ENCODE measurements around the gene RNF217.

The RNF217 gene

DNA sequence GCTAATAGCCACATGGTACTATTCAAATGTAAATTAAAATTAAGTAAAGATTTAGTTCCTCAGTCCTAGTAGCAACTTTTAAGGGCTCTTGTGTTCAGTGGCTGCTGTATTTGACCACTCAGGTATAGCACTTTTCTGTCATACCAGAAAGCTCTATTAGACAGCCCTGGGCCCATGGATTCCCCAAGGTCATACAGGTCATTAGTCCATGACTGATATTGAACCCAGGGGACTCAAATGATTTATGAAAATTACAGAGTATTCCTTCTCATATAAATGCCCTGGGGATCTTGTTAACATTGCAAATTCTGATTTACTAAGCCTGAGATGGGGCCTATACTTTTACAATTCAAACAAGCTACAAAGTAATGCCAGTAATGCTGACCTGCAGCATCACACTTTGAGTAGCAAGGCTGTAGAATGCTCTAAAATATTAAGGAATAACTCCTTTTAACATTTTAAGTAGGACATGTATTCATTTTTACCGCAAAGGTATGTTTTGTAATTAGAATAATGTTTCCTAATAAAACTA is 29.6 kb downstream of the RNF217 start:
- no peak for DNase-seq

DNA sequence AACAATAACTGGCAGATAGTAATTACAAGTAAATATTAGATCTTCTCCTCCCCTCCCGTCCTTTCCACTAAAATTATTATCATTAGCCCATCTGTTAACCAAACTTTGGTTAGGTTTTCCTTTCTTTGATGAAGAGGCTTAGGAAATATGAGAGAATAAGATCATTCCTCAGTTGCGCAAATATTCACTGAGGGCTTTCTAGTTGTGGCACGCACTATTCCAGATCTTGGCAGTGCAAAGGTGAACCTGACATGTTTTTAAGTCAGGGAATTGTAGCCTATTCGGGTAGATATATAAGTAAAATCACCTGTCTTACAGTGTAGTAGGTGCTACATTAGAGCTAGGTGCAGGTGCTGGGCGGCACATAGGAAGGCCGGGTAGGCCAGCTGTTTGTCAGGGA is 31.1 kb downstream of the RNF217 start:
- DNase-seq = no peak

DNA sequence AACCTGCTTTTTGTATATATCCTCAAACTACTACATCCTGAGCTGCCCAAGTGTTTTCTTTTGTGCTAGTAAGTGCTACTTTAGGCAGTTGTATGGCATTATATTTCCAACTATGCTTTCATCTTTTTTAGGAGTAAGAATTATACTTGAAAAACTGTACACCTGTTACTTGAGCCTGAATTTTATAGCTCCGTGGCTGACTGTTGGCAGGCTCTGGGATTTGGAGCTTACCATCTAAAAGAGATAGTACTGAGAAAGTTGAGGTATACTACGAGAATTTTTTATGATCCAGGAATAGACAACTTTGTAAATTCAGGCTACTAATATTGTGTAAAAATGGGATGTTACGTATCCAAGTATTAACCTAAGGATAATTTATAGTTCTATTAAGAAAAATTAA is 32.4 kb downstream of the RNF217 start:
- DNase-seq = no peak

DNA sequence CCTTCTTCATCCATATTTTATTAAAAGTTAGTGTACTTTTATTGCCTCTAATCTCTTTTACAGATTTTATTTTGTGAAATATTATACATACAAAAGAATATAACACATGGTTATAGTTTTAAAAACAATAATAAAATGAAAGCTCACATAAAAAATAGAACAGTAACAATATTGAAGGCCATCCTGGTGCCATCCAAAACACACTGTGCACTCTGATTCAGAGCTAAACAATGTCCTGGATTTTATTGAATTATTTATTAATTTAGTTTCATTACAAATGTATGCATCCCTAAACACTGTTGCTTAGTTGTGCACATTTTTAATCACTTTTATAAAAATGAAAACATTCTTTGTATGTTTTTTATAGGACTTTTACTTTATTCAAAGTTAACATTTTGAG is 32.9 kb downstream of the RNF217 start:
- no peak for DNase-seq

DNA sequence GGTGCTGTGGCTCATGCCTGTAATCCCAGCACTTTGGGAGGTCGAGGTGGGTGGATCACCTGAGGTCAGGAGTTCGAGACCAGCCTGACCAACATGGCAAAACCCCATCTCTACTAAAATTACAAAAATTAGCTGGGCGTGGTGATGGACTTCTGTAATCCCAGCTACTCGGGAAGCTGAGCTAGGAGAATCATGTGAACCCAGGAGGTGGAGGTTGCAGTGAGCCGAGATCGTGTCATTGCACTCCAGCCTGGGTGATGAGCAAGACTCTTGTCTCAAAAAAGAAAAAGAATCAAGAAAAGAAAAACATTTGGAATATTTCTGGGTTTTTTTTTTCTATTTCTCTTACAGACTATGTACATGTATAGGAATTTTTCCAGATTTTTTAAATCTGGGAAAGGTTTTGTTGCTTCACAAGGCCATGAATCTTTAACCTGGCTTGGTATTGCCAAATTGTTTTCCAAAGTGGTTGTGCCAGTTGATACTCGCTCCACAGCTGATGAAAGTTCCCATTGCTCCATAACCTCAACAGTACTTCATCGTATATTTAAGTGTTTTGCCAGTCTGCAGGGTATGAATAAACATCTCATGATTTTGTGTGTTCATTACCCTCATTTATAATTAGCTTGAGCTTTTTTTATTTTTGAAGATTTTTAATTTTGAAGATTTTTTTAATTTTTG is 33.5 kb downstream of the RNF217 start:
- DNase-seq = no peak

DNA sequence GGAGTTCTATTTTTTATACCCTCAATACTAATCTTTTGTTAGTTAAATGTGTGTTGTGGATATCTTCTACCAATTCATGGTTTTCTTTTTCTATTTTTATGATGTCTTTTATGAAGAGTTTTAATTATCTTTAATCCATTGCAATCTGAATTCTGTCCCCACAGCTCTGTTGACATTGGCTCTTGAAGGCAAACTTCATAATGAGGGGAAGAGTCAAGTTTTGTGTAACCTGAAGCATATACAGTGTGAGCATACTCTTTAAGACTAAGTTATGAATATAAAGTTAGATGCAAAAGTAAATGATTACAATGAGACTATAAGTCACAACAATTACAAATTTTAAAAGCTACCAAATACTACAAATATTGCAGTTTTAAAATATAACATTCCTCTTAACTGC is 34.2 kb downstream of the RNF217 start:
- DNase-seq = no peak

DNA sequence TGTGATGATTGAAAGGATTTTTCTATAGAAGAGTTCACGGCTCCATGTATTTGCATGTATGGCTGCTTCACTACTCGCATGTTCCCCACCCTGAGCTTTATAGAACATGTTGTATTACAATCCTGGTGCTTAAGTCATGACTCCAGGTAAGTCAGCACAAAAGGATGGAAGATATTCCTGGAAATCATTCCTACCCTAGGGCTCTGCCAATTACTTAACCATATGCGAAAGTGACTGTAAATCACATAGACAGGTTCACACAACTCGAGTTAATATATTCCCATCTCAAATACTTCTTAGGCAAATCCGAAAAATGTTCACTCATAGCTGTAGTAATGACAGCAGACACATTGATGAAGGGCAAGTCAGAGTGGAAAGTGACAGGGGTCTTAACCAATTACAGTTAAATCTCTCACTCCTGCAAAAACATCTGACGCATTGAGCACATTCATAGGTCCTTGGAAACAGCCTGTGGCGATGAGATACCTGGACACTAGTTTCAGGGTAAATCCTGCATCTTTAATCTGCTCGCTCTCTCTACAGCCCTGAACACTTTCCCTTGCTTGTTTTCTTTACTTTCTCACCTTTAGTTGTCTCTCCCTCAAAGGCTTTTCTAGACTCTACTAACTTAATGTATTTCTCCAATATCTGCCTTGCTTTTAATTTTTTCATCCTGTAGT is 35.1 kb downstream of the RNF217 start:
- DNase-seq = no peak

DNA sequence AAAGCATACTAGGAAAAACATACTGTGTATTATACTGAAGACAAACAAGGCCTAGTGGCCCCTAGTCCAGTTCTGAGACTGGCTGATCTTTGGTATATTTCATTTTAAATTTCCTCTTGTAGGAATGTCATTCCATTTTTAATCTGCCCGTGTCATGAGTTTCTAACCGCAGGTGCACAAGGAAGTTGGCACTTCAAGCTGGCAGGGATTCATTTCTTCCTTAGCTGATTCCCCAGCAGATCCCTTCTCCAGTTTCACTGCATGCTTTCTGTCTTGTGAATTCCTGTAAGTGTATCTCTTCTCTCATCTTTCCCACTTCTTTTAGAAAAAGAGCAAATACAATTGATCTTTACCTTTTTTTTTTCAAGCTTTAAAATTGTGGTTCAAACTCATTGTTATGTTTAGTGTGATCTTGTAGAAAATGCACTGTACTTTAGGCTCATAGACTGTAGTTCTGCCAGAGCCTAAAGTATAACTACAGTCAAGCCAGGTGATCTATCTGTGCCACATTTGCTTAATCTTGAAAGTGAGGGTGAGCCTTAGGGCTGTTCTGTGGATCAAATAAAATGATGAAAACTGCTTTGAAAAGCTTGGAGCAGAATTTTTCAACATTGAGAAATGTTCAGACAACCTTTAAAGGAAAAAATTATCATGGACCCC is 37.0 kb downstream of the RNF217 start:
- DNase-seq = no peak

DNA sequence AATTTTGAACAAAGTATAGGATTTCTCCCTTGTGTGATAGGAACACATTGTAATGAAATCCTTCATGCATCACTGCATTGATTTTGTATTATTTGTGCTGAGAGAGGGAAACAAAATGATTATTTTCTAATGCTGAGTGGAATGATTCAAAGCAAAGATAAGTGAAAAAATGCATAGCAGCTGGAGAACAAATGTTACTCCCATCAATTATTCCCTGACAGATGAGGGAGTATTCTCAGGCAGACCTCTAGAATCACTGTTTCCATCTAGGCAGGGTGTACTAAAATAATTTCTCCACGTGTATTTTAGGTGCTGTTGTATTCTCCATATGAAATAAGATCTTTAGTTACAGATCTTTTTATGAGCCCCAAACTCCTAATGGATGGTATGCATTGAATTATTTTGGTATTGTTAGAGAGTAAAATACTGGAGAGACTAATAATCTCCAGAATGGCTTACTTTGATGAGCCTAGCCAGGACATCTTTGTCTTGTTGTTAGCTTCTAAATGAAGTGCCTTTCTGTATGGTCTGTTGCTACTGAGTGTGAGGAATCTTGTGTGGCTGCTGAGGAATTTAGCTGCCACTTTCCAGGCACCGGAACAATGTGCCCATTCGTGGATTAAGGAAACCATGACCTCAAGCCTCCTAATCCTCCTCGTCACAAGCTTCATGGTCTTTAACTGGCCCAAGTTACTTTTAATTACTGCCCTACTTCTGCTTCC is 39.6 kb downstream of the RNF217 start:
- no peak for DNase-seq

DNA sequence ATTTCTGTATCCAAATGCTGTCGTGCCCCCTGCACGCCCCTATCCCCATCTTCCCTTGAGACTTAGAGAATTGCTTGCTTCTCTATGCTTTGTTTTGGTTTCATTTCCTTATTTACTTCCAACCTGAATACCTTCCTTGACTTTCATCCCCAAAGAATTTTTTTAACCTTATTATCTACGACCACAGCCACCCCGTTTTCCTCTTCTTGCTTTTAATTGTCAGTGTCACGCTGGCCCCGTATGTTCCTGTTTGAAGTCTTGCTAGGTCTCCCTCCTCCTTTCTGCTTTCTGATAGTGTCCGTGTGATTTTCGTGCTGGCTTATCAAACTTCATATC is 40.1 kb downstream of the RNF217 start:
- no peak for DNase-seq

DNA sequence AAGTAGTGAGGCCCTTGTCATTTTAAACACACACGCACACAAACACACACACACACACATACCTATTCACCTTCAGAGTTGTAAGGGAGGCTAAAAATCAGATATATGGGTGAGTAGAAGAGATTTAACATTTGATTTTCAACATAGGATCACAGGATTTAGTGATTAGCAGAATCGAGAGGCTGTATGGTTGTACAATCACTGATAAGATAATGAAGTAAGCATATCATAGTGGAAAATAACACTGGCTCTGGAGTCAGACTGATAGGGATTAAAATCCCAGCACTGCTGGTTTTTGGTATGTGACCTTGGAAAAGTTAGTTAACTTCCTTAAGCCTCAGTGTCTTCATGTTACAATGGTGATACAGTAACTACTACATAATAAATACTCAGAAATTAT is 40.8 kb downstream of the RNF217 start:
- DNase-seq = no peak

DNA sequence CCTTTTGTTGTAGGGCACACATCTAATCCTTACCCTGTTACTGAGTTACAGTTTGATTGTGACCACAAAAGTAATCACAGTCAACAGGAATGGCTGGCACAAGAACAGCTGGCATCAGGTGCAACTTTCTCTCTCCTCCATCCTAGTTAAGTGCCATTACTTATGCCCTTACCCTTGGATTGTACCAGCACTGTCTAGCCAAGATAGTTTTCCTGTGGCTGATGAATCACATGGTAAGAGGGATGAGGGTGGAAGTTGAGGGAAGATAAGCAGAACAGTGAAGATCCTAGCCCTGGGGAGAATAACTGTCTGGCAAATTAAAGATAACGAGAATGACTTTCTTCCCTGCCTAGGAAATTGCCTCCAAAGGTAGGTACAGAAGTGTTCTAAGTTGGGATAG is 42.0 kb downstream of the RNF217 start:
- no peak for DNase-seq

DNA sequence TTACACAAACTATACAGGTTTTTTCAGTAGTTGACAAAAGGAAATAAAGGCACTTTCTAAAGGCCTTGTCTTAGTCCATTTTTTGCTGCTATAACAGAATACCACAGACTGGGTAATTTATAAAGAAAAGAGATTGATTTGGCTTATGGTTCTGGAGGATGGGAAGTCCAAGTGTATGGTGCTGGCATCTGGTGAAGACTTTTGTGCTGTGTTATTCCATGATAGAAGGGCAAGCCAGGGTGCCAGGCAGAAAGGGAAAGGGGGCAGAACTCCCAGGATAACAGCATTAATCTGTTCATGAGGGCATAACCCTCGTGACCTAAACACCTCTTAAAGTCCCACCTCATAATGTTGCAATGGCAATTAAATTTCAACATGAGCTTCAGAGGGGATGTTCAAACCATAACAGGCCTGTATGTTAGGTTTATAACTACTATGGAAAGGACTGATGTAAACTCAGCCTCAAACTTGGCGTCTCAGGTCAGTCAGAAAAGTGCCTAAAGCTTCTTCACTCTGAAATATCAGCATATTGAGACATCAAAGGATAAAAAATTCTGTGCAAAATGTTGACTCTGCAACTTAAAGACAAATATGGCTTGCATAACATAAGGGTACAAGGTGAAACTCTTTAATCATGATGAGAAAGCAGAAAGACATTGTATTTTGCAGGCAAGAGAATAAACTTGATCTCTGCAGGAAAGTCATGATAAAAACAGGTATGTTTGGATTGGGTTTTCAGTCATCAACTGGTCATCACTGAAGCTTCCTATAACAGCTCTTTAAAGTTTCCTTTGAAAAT is 42.8 kb downstream of the RNF217 start:
- no peak for DNase-seq

DNA sequence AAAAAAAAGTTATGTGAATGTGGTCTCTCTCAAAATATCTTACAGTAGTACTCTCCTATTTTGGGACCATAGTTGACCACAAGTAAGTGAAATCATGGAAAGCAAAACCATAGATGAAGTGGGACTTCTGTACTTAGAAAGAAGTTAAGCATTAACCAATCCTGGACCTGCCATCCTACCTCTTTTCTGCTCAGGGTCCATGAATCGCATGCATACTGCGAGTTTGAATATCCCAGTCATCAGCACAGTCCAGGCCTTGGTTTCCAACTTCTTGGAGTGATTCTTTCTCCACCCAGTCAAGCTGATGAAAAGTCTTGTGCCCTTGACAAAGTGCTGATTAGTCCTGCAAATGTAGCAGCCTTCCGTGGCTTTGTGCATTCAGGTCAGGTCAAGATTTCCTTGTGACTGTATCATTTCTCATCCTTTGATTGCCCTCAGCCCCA is 46.0 kb downstream of the RNF217 start:
- no peak for DNase-seq

DNA sequence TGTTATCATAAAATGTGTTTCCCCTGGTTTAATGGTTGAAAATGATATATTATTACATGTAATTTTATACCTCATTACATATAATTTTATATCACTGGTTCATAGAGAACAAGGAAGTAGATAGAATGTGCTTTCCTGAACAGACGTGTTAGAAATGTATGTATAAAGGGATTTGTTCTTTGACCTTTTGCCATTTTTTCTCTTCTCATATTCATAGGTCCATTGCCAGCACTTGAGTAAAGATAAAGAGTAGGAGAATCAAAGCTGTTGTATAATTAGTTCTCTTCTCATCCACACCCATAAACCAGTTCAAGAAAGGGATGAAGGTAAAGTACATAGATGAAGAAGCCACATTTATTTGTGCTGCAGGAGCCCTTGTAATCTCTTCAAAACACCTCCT is 46.7 kb downstream of the RNF217 start:
- DNase-seq = no peak

DNA sequence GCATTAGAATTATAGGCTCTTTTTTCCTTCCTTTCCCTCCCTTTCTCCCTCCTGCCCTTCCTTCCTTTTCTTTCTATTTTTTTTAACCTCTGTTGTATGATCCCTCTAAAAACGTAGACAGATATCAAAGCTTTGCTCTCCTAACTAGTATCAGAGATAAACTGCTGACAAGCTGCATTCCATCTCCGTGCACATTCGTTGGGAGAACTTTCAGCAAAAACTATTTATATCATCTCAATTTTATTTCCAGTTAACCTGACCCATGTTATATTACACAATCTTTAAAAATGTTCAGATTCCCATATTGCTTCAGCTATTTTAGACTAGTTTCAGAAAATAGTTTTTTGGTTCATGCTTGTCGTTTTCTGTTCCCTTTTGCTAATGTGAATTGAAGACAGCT is 47.3 kb downstream of the RNF217 start:
- DNase-seq = no peak

DNA sequence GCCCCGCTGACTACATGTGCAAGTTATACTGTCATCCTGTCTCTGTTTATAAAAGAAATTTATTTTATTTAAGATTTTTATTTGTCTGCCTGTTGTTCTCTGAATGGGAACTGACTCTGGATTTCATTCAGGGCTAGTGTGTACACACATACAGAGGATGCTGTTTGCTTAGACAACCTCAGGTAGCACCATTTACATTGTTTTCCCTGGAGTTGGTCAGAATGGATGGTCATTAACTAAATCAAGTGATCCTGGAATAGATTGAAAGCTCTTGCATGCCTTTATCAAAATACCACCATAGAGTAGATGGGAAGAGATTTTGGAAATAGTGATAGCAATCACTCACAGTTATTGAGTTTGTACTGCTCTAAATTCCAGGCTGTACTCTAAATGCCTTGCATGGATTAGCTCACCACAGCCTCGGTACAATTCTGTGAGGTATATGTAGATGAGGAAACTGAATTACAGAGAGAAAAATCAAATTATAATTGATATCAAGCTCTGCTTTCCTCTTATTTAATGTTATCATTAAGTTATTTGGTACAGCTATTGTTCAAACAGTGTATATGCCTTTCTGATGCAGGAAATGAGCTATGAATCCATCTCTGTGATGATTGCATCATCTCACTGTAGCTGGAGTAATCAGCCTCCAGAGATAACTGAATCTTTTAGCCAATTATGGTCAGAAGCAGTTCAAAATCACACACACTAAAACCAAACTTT is 51.9 kb downstream of the RNF217 start:
- DNase-seq = no peak

DNA sequence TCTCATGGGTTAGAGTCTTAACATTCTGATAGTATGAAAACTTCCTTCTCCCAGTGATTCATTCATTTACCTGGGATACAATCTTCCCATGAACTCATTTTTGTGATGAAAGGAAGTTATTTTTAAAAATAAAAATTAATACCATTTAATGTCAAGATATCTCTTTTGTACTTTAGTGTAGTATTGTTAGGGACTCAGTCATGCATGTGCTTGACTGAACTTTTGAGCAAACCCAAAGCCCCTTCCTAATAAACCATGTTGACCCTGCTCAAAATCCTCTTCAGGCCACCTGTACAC is 52.4 kb downstream of the RNF217 start:
- no peak for DNase-seq

DNA sequence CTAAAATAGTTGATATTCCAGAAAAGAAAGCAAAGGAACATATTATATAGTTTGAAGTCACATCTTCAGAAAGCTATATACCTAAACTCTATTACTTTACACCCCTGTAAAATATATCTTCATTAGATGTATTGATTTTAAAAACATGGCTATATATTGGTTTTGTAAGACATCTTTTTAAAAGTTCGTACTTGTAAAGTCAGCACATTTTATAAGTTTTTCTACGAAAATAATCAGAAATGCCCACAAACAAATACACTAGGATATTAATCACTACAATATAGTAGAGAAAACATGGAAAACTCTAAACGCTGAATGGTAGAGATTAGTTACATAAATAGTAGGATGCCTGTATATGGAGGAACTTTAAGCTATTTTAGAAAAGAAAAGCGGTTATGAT is 52.9 kb downstream of the RNF217 start:
- no peak for DNase-seq

DNA sequence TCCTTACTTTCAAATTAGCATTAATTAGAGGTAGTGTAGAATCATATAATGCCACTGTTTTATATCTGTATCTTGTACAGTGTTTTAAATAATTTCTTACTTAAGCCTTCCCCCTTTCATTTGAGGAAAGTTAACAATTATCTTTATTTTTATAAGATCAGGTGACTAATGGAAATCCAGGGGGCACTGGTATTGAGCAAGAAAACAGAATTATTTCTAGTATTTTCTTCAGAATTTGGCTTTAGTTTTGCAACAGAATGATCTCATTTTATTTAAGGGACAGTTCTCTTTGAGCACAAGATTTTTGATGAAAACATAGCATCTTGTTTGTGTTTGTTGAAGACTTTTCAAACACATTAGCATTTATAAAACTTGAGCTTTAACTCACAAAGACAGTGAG is 55.9 kb downstream of the RNF217 start:
- DNase-seq = no peak

DNA sequence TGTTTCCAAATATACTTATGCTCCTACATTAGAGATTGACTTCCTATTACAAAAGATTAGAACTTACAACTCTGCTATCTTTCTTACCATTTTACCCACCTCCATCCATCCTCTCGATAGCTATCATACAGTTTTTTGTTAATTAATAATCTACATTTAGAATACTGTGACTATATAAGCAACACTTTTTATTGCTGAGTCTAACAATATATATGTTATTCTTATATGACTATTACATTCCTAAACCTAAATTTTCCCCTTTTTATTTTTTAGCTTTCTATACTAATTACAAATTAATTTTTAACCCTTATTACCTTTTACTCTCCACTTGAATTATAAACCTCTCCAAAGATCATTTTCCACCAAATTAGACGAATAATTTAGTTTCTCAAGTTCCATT is 57.0 kb downstream of the RNF217 start:
- no peak for DNase-seq

DNA sequence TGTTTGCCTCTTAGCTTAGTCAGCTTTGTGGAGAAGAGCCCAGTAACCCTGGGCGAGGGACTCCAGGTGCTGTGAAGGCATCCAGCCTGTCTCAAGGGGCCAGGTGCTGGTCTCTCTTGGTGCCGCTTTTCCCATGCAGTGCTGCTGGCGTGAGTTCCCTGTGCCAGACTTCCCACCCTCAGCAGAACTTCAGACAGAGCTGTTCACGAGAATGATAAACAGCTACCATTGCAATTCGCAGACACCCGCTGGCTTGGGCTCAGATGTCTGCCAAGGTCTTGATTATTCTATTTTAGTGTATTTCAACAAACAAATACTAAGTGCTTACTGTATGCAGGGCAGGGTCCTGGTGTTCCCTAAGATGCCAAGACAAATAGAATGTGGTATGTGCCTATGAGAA is 57.7 kb downstream of the RNF217 start:
- no peak for DNase-seq
